KBM-7 (cell line): ENCODE data around the gene LHPP.

Experiments
- DNase-seq: peaks from one replicate; pipeline ENCODE4 v3.0.0-alpha.2; 2015
- in situ Hi-C: fragments of 300-500 bp; cut with MboI; formaldehyde crosslinking; loops from 2 replicates; pipeline ENCODE4 v1.14.3; 2020; ENCODE audit warnings: low sequenced_read_pairs, low pct_unique_long_range_greater_than_20kb, mixed read lengths

LHPP gene

DNA sequence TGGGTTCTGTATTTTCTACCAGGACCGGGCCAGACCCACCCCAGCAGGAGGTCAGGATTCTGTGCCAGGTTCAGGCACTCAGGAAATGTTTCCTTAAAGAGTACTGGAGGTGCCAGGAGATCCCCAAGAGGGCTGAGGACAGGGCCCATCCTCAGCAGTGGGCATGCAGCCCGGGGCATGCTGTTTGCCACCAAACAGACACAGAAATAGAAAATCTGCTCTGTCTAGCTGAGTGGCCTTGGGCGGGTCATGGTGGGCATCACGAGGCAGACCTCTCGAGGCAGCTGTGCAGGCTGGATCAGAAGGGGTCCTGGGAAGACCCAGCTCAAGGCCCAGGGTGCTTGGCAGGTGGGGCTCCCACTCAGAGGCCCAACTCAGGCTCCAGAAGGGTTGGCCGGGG lies 177.6 kb downstream of the LHPP start:
- no peak for DNase-seq
- in situ Hi-C loops: no loop called here

DNA sequence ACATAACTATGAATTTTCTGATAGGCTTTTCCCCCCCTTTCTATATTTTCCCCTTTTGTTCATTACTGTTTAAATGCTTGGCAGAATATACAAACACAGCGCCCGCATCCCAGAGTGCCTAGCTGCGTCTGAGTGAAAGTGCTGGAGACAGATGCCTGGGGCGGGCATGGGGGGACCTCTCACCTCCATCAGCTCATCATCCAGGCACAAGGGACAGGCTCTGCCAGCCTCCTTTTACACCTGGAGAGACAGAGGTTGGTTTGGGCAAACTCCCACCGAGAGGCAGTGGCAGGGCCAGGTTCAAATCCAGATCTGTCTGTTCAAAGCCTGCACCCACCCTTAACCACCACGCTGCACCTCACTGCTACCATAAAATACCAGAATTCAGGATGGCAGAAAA lies 178.0 kb downstream of the LHPP start:
- in situ Hi-C loops: no loop called here

DNA sequence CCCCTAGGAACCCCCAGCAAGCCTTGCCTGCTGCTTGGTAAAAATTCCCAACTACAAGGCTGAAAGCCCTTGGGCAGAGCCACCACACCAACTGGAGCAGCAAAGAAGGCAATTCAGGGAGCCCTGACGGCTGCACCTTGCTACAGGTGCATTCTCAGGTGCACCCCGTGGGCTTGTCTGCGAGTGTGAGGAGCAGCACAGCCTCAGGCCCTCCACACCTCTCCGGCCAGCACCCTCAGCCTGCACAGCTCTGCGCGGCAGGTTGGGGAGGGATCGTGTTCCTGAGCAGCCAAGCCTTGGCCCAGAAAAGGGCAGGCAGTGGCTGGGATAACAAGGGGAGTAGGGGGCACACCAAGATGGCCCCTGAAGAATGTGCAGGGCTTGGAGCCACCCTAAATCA lies 178.4 kb downstream of the LHPP start:
- no peak for DNase-seq
- in situ Hi-C loops: no loop called here

More for the DNA sequence above, 178.0 kb downstream of the LHPP start:
- no peak for DNase-seq

DNA sequence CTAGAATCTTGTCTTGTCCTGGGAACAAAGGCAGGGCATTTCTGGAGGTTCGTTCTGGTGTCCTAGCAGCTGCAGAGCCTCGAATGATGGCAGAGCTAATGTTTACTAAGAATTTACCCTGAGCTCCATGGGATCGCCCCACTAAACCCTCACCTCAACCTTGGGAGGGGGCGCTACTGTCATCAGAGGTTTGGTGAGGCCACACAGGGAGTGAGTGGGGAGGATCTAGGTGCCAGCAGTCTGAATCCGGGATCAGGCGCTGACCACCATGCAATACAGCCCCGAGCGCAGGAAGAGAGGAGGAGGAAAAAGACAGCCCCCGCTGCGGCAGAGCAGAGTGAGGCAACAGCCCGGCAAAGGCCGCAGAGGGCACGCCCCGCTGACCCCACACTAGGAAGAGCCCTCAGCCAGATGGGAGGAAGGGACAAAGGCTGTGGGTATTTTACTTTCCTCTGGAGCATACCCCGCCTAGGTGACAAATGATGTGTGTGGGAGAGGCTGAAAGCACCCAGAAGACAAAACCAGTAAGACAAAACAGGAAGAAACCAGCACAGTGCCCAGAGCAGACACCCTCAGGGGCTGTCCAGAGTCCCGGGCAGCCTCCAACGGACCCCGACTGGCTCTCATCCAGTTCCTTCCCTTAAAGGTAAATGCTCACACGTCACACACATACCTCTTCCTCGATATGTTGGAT lies 179.1 kb downstream of the LHPP start:
- in situ Hi-C loops: no loop called here
- DNase-seq: peak; percentile 91

DNA sequence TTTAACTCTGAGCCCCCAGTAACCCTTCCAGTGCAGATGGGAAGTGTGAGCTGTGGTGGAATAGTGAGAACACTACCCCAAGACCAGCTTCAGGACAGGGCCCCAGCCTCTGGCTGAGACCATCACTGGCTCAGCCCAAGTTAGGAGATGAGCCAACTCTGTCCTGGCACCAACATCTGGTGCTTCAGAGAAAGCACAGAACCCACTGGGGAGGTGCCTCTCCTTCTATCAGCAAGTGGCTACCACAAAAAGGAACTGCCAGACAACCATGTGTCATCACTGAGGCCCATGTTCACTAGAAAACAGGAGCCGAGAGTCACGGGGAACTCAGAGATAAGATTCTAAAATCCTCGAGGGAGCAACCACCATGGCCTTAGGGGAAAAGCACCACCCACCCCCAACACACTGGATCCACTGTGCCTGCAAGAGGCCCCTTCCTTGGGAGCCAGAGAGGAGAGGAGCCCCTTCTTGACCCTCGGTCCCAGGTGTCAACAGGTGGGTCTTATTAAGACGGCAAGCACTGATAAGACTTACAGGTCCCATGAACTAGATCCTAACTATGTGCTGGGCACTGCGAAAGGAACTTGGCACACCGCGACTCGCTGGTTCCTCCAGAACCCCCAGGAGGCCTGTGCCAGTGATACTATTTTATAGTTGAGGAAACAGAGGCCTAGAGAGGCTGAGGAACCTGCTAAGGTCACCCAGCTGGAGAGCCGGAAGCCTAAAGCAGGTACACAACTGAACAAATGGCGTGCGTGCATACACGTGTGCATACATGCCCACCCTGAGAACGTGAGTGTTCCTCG lies 179.9 kb downstream of the LHPP start:
- DNase-seq: peak; percentile 85
- in situ Hi-C loops: no loop called here

DNA sequence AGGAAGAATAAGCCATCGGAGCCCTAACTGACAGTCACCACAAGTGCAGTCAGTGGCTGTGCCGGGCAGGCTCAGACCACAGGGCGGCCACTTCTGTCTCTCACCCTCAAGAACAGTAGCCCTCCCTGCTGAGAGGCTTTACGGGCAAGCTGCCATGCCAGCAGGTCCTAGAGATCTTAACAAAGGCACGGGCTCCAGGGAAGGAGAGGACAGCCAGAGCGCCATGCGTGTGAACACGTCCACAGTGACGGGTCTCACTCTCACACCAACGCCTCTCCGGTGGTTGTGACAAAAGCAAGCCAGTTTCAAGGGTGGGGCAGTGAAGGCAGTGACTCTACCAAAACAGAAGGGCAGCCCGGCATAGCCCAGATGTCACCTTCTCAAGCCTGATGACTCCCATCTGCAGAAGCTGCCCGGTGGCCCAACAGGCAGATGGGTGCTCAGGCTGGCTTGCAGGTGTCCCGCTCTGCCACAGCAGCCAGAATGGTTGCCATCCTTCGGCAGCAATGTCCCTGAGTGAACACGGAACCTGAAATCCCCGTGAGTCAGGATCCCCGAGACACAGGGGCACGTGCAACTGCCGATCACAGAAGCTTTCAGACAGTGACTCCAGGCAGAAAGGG lies 180.6 kb downstream of the LHPP start:
- in situ Hi-C loops: no loop called here
- DNase-seq: no peak

DNA sequence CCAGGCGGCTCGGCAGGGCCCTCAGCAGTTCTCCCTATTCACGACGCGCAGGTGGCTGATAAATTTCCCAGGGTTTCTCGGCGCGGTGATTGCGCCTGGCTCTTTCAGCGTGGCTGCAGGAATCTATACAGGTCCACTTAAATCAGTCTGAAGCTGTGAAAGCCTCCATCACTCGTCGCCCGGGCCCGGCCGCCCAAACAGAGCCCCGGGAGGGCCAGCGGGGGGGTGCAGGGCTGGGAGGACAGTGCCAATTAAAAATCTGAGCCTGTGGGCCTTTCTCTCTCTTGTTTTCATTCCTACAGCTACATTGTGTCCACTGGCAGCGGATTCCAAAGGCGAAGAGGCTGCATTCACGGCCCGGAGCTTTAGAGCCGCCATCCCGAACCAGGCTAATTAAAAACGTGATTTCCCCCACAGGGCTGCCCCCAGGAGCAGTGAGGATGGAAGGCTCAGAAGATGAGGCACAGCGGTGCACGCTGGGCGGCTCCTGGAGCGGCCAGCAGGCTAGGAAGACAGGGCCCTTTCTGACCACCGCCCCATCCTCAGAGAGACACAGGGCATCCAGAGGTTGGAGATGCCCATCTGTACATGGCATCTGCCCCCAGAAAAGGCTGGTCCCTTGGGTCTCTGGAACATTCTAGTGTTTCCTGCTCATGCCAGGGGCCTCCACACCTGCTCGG lies 181.8 kb downstream of the LHPP start:
- in situ Hi-C loops: no loop called here
- DNase-seq: no peak

DNA sequence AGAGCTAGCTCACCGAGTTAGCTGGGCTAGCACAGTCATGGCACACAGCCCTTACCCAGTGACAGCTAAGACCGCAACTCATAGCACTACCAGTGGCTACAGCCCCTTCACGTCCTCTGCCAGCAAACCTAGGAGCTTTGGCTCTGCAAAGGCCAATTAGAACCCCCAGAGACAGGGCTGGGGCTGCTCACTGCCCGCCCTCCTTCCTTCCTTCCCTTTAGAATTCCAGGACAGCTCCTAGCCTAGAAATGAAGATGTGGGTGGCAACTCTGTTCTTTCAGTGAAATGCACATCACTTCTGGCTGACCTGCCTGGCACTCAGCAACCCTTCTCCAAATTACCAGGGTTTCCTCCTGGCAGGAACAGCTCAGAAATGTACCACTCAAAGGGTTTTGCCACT lies 182.6 kb downstream of the LHPP start:
- in situ Hi-C loops: no loop called here

DNA sequence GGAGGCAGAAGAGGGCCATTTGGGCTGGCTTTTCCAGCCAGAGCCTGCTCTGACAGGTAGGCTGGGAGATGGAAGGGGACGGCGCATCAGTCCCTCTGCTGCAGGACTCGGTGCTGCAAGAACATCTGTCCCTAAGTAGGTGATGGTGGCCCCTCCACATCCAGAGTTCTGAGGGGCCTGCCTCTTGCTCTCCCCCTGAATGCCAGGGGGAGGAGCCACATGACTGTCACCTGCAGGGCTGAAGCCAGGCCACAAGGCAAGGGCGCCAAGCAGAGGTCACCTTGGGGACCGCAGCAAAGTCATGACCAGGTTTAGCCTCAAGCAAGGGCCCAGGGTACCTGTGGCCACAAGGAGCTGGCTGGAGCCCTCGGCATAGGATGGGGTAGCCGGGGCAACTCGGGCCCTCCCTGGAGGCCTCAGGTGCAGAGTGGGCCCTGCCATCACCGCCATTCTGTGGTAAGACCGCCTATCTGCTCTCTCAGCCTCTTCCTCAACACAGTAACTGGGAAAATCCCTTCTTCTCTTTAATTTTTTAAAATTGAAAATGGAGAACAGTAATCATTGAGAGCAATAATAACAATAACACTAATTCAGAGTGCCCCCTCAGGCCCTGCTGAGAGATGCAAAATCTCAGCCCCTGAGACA lies 183.3 kb downstream of the LHPP start:
- DNase-seq: no peak
- in situ Hi-C loops: no loop called here

More for the DNA sequence above, 182.6 kb downstream of the LHPP start:
- no peak for DNase-seq

DNA sequence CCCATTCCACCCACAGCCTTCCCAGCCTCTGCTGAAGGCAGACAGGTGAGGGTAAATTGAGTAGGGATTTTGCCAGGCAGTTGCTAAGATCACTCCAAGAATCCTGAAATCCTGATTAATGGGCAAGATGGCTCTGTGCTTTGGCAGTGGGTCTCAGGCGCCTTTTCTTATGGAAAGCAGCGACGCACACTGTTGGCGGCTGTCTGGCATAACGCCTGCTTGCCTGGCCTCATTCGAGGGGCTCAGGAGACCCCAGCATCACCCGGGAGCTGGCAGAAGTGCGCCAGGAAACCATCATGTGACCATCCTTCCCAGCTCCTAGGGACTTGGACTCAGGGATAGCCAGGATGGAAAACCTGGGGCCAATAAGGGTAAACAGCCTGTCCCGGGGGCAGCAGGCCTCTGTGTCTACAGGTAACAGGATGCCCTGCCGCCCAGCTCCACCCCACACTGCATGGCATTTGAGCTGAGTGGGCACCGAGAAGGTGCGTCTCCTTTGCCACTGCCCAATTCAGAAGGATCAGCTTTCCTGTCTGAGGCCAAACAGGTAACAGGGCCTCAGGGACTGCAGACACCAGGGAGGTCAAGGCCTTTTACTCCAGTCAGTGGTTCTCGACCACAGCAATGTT lies 184.0 kb downstream of the LHPP start:
- in situ Hi-C loops: no loop called here
- no peak for DNase-seq

DNA sequence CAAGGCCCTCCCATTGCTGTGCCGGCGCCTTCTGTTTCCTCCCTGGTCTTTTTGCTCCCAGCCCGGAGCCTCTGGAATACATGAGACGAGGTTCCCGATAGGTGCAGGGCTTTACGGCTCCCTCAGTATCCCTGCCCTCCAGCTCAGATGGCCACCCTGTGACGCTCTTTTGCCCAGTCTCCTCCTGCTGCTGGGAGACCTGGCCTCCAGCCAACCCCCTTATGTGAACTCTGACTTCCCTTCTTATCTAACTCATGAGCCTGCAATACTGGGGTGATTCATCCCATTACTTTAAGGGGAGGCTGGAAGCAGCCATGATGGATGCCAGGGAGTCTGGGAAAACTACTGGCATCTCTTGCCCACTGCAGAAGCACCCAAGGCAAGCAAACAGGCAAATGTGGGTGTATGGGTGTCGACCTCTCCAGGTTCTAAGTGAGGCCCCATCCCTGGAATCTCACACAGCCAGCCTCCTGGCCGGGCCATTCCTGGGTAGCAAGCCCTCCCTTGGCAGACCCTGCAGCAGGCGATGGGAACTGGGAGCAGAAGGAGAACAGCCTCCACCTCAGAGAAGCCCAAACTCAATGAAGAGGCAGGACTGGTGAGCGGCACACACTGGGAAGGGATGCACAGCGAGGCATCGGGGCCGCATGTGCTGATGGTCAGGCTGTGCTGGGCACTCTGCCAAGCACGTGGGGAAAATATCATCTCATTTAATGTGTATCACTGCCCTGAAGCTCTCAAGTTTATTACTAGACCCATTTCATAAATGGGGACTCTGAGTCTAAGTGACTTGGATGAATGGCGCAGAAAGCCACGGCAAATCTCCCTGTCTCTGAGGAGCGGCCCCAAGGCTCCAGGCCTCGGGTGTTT lies 185.1 kb downstream of the LHPP start:
- no peak for DNase-seq
- in situ Hi-C loops: no loop called here

DNA sequence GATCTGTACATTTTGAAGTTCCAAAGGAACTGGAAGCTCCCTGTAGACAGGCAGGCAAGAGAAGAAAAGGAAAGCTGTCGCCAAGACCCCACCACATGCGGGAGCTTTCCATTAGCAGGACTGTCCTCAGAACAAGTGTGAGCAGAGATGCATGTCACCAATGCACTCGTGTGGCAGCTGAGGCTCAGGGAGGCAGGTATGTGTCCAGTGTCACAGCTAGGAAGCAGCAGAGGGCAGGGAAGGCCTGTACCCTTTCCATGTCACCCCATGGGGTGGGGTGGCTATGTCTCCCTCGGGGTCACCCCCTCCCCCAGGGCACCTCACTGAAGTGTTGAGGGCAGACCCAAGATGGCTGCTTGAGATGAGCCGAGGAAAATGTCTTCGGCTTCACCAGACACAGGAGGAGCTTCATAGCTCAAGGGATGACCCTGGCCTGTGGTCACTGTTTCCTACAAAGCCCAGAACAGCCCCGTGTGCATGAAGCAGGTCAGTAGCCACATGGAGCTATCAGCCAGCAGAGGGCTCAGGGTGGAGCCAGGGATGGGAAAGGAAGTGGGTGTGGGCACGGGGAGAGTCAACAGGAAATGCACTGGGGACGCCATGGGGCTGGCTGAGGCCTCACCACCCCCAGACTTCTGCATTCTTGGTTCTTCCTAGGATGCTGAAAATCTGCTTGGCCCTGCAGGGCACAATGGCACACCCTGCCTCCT lies 186.0 kb downstream of the LHPP start:
- in situ Hi-C loops: no loop called here
- peak; percentile 93 for DNase-seq

DNA sequence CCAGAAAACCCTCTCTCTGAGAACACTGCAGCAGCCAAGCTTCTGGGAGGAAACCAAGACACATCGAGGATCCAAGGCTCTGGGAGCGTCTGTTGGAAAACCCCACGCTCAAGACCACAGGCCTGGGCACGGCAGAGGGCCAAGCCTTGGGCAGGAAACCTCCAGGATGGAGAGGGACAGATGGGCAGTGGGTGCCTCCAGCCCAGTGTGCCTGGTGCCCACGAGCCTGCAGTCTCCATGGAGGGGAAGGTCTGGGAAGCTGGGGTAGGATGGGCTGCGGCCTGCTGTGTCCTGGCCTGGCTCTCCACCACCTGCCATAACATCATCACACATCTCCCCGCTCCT lies 186.5 kb downstream of the LHPP start:
- DNase-seq: no peak
- in situ Hi-C loops: no loop called here

DNA sequence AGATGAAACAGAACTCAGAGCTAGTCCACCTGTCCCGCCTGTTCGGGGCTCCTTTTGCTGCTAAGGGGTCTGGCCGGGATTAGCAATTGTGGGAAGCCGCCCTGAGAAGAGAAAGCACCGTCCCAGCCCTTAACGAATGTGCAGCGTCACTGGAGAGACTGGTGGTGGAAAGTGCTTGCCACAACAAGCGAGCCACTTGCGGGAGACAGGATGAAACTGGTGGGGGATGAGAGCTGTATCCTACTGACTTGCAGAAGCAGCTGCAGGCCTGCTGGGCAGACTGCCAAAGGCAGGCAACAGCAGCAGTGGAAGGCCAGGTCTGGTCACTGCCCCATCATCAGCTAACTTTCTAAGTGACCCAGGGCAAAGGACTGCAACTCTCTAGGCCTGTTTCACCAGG lies 187.1 kb downstream of the LHPP start:
- peak; percentile 82 for DNase-seq
- in situ Hi-C loops: no loop called here

DNA sequence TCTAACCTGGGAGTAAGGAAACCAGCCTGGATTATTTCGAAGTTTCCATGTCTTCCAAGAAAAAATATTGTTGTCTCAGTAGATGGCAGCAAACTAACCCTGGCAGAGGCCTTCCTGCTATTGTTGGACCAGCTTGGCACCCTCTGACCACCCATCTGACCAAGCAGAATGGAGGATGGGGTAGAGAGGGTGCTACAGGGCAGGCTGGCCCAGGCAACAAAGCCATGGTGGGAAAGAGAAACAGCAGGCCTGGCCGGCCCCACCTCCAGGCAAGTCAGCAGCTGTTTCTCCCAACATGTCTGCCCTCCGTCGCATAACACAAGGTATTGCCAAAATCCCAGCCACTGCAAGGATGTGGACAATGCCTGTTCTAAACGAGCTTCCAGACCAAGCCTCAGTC lies 187.6 kb downstream of the LHPP start:
- no peak for DNase-seq
- in situ Hi-C loops: no loop called here

DNA sequence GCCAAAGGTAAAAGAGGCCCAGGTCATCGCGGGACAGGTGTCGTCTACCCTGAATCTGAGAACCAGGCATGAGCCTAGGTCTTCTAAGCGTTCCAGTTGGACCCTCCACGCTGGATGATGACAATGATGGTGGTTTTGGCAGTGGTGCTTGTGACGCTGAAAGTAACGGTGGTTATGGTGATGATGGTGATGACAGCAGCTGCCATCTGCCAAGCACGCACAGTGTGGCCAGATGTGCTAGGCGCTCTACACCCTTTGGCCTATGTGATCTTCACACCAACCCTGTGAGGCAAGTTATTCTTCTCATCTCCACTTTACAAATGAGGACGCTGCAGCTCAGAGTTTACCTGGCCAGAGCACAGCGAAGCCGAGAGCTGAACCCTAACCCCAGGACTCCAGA lies 188.6 kb downstream of the LHPP start:
- in situ Hi-C loops: no loop called here
- no peak for DNase-seq

DNA sequence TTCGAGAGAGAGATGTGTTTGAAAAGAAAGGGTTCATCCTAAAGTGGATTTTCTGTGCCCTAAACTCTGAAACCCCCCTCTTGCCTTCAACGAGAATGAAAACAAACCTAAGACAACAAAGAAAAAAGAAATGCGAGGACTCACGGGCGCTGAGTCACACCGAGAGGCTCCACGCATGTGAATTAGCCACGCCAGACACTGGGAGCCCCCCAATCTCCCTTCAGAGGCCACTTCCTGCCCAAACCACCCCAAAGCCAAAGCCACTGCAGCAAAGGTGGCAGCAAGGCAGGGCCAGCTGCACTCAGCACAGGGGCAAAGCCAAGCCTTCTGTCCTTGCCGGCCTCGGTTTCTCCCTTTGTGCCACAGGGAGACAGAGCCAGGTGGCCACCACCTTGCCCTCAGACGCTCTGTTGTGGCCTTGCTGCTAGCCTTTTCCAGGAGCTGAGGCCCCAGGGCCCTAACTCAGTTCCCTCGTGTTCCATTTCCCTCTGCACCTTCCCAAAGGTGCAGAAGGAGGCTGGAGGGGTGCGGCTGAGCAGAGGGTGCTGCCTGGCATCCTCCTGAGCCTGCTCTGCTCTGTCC lies 189.3 kb downstream of the LHPP start:
- DNase-seq: no peak
- in situ Hi-C loops: no loop called here
